Measurements from ENCODE around the gene TOP3A. TPM values are rescaled to one million over a fixed set of nuclear protein-coding genes. Genes with fewer than 3 reads are reported as not detected.

The TOP3A gene
- polyA plus RNA-seq, result 1.5 and 3.7 TPM in 2 replicates

GRCh38 chr17:18314731-18315561 lies at the start of gene TOP3A, which contains the start of gene SMCR8:
TSS of gene TOP3A (minus strand) at chr17:18314994. CDS start at chr17:18314778, 216 bp downstream.
TSS of gene SMCR8 (plus strand) at chr17:18315293. CDS start at chr17:18315790, 497 bp downstream.

GRCh38 chr17:18363101-18364049 lies 48.6 kb upstream of the TOP3A start, which contains the start of gene SHMT1:
TSS of gene SHMT1 (minus strand) at chr17:18363550. CDS start at chr17:18355981, 7,569 bp downstream.

GRCh38 chr17:18260332-18261145 lies 54.3 kb downstream of the TOP3A start, which contains the start of gene MIEF2:
TSS of gene MIEF2 (plus strand) at chr17:18260662. CDS start at chr17:18262721, 2,059 bp downstream.

DNA sequence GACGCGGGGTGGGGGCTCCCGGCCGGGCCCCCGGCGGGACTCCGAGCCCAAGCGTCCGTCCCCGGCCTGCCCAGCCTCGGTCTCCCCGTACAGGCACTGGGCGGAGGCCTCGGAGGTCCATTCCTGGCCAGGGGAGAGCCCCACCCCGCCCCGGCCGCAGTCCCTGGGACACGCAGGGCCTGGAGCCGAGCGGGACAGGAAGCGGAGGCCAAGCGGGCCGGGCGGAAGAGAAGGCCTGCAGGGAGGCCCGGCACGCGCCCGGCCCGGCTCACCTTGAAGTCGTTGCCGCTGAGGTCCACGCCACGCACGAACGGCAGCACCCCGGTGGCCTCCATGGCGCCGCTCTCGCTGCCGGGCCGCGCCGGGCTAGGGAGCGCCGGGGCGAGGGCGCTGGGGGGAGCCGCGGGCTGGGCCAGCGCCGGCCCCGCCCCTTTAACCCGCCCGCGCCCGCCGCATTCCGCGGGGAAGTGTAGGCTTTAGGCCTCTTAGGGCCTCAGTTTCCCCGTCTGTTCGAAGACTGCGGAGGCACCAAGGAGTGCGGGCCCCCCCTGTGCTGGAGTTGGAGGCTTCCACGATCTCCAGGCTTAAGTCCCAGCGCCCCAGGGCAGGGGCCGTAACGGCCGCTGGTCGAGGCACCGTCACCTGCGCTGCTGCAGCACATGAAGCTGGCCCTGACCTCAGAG lies 56.3 kb downstream of the TOP3A start, which contains the start of gene FLII:
FLII (minus strand) TSS at position 383 of the 683 bp plus-strand sequence; CDS start at position 335, 48 bp downstream.

GRCh38 chr17:18225121-18225641 lies 89.6 kb downstream of the TOP3A start, which contains the start of gene LLGL1:
TSS of gene LLGL1 (plus strand) at chr17:18225635. CDS start at chr17:18225683, 48 bp downstream.

Other genes with a start within 250 kb of the TOP3A start
- 15.4 and 29.2 TPM in 2 replicates for gene DRG2, start 227.0 kb downstream of the TOP3A start, polyA plus RNA-seq
- 0.70 and 1.0 TPM in 2 replicates for gene MYO15A, start 206.2 kb downstream of the TOP3A start, polyA plus RNA-seq
- 36.4 and 42.2 TPM in 2 replicates for gene ALKBH5, start 131.2 kb downstream of the TOP3A start, polyA plus RNA-seq
- gene LLGL1, start 89.4 kb downstream of the TOP3A start, polyA plus RNA-seq, result 0.07 TPM in 1 of 2 replicates, not detected in the other
- 40.1 and 53.5 TPM in 2 replicates for gene FLII, start 56.3 kb downstream of the TOP3A start, polyA plus RNA-seq
- gene MIEF2, start 54.3 kb downstream of the TOP3A start, polyA plus RNA-seq, result 1.4 and 3.2 TPM in 2 replicates
- 0.31 and 0.99 TPM in 2 replicates for gene SMCR8, start 299 bp upstream of the TOP3A start, polyA plus RNA-seq
- 5.2 and 6.5 TPM in 2 replicates for gene SHMT1, start 48.6 kb upstream of the TOP3A start, polyA plus RNA-seq
- gene EVPLL, start 62.8 kb upstream of the TOP3A start, polyA plus RNA-seq, result not detected in 2 replicates
- gene LGALS9C, start 161.8 kb upstream of the TOP3A start, polyA plus RNA-seq, result not detected in 2 replicates

Measured in Purkinje cell (primary cell).